ENCODE measurements around the gene JARID2.
A peak's percentile ranks its signal among the peaks of the same experiment; 100 is the strongest.

JARID2 gene

DNA sequence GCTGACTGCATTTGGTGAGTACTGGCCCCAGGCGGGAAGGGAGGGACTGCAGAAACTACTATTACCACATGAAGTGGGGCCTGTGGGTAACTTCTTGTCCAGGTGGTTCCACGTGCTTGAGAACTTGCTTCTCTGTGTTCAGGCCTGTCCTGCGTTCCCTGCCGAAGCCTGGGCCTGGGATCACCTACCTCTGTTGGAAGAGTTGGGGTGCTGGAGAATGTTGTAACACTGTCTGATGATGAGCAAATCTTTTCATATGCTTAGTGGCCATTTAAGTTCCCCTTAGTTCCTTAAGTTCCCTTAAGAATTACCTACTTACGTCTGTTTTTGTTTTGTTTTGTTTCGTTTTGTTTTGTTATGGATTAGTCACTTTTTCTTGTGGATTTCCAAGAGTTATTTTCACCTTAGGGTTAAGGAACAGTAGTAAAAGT, 262.6 kb downstream of the JARID2 start:
- Histone ChIP-seq H2BK15ac (ENCODE audit: low read depth, poor library complexity, severe bottlenecking) (no peak overlapping the region), H3K4me3 (ENCODE audit: insufficient read depth in 1 of 2, low read depth in 1 of 2, low read length in 2 of 2) (no peak overlapping the region), H3K9me3 (ENCODE audit: control insufficient read depth, low read length) (no peaks in the 10 kb centered on the region), H3K9ac (ENCODE audit: low read length) (no peak overlapping the region), H3K27me3 (ENCODE audit: control insufficient read depth in 1 of 2, insufficient read depth in 1 of 2, low read length in 2 of 2) (no peaks in the 10 kb centered on the region), H2AFZ (ENCODE audit: low read depth, low read length) (no peak overlapping the region), H3K4me2 (ENCODE audit: low read length, poor library complexity, severe bottlenecking) (no peak overlapping the region), H3K4ac (ENCODE audit: low read depth in 1 of 2, low read length in 2 of 2) (no peak overlapping the region), H4K8ac (ENCODE audit: low read length) (no peak overlapping the region), H3K14ac (ENCODE audit: low read length in 2 of 2) (no peak overlapping the region), H3K18ac (ENCODE audit: low read depth in 1 of 2, low read length in 2 of 2) (no peak overlapping the region), H3K4me1 (ENCODE audit: control insufficient read depth, insufficient read depth, low read depth, low read length) (peaks cover 23% of the 10 kb centered on the region), H3K36me3 (ENCODE audit: control insufficient read depth in 1 of 2, insufficient read depth in 2 of 2, low read depth in 1 of 2, low read length in 2 of 2) (peaks cover 46 to 84% of the 10 kb centered on the region in 2 experiments), H4K91ac (ENCODE audit: low read length) (peak overlapping the region; percentile 1), H2AK5ac (ENCODE audit: low read length, severe bottlenecking) (no peak overlapping the region), H3K23ac (ENCODE audit: low read length in 2 of 2) (no peak overlapping the region), H2BK12ac (ENCODE audit: low read length in 2 of 2) (peak overlapping the region in 1 of 2 experiments; percentile 7), H3K27ac (ENCODE audit: low read length, poor library complexity, severe bottlenecking) (no peak overlapping the region), H2BK5ac (ENCODE audit: low read depth, low read length, poor library complexity, severe bottlenecking) (no peak overlapping the region), H2BK120ac (ENCODE audit: low read depth, low read length) (no peak overlapping the region), H3K79me1 (replicated peaks; ENCODE audit: low read length, poor library complexity, severe bottlenecking) (peaks cover 41% of the 10 kb centered on the region)
- 96% methylated on average over 6 of the region's 6 CpGs for WGBS
- DNase-seq: peak; percentile 42

DNA sequence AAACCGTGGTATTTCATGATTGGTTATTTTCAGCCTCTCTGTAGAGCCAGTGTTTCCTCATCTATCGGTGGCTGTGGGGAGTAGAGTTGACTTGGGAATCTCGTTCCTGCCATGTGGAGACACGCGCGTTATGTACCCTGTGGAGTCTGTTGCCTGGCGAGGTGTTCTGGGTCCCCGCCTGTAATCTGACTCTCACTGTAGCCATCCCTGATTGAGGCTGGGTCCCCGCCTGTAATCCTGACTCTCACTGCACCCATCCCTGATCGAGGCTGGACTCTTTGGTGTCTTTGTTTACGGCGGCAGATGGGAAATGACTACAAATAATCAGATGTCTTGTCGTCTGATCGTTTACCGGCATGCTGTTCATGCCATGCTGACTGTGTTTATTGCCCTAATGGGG, 263.1 kb downstream of the JARID2 start:
- no peak overlapping the region for H3K4me3 ChIP-seq (ENCODE audit: insufficient read depth in 1 of 2, low read depth in 1 of 2, low read length in 2 of 2)
- no peak overlapping the region for H2BK15ac ChIP-seq (ENCODE audit: low read depth, poor library complexity, severe bottlenecking)
- H3K9ac ChIP-seq (ENCODE audit: low read length): no peak overlapping the region
- H3K27ac ChIP-seq (ENCODE audit: low read length, poor library complexity, severe bottlenecking): no peak overlapping the region
- no peaks in the 10 kb centered on the region for H3K9me3 ChIP-seq (ENCODE audit: control insufficient read depth, low read length)
- no peak overlapping the region for H4K8ac ChIP-seq (ENCODE audit: low read length)
- peaks cover 50 to 84% of the 10 kb centered on the region in 2 experiments for H3K36me3 ChIP-seq (ENCODE audit: control insufficient read depth in 1 of 2, insufficient read depth in 2 of 2, low read depth in 1 of 2, low read length in 2 of 2)
- 77% methylated on average over 15 of the region's 15 CpGs for WGBS
- no peaks in the 10 kb centered on the region for H3K27me3 ChIP-seq (ENCODE audit: control insufficient read depth in 1 of 2, insufficient read depth in 1 of 2, low read length in 2 of 2)
- H2BK120ac ChIP-seq (ENCODE audit: low read depth, low read length): no peak overlapping the region
- no peak overlapping the region for H4K91ac ChIP-seq (ENCODE audit: low read length)
- no peak overlapping the region for H2AK5ac ChIP-seq (ENCODE audit: low read length, severe bottlenecking)
- H2BK12ac ChIP-seq (ENCODE audit: low read length in 2 of 2): peak overlapping the region in 1 of 2 experiments; percentile 42
- H2AFZ ChIP-seq (ENCODE audit: low read depth, low read length): no peak overlapping the region
- no peak overlapping the region for H3K4me2 ChIP-seq (ENCODE audit: low read length, poor library complexity, severe bottlenecking)
- H3K79me1 ChIP-seq (replicated peaks; ENCODE audit: low read length, poor library complexity, severe bottlenecking): peaks cover 39% of the 10 kb centered on the region
- H2BK5ac ChIP-seq (ENCODE audit: low read depth, low read length, poor library complexity, severe bottlenecking): no peak overlapping the region
- H3K4me1 ChIP-seq (ENCODE audit: control insufficient read depth, insufficient read depth, low read depth, low read length): peaks cover 25% of the 10 kb centered on the region
- peak overlapping the region in 1 of 2 experiments; percentile 49 for H3K14ac ChIP-seq (ENCODE audit: low read length in 2 of 2)
- no peak overlapping the region for H3K23ac ChIP-seq (ENCODE audit: low read length in 2 of 2)
- H3K18ac ChIP-seq (ENCODE audit: low read depth in 1 of 2, low read length in 2 of 2): peak overlapping the region in 1 of 2 experiments; percentile 55
- H3K4ac ChIP-seq (ENCODE audit: low read depth in 1 of 2, low read length in 2 of 2): no peak overlapping the region
- DNase-seq: no peak

DNA sequence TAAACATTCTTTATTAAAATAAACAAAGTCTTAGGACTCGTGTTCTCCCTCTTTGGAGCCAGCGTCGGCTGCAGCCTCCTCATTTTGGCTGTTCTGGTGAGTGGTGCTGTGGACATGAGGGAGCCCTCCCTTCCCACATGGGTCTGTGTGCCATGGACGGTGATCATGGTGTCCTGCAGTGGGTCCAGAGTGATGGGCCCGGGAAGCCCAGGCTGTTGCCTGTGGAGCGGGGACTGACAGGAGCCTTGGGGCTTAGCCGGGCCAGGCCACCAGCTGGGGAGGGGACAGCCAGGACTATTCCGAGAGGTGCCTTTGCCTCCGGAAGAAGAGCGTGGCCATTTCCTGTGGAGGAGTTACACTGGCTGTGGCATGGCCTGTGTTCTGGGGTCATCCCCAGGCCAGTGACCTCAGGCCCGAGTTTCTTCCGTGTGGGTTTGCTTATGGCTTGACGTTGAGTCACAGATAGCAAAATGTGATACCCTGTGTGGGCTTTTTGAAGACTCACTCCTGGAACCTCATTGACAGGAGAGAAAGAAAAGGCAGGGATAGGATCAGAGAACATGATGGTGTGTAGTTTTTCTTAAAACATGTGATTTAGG, 263.6 kb downstream of the JARID2 start:
- H3K4ac ChIP-seq (ENCODE audit: low read depth in 1 of 2, low read length in 2 of 2): no peak overlapping the region
- no peak overlapping the region for H3K4me3 ChIP-seq (ENCODE audit: insufficient read depth in 1 of 2, low read depth in 1 of 2, low read length in 2 of 2)
- peaks cover 40% of the 10 kb centered on the region for H3K79me1 ChIP-seq (replicated peaks; ENCODE audit: low read length, poor library complexity, severe bottlenecking)
- H2AK5ac ChIP-seq (ENCODE audit: low read length, severe bottlenecking): no peak overlapping the region
- H2BK5ac ChIP-seq (ENCODE audit: low read depth, low read length, poor library complexity, severe bottlenecking): no peak overlapping the region
- no peak overlapping the region for H3K27ac ChIP-seq (ENCODE audit: low read length, poor library complexity, severe bottlenecking)
- H3K18ac ChIP-seq (ENCODE audit: low read depth in 1 of 2, low read length in 2 of 2): peak overlapping the region; percentile 15 to 55
- H2BK120ac ChIP-seq (ENCODE audit: low read depth, low read length): peak overlapping the region; percentile 23
- no peak overlapping the region for H3K9ac ChIP-seq (ENCODE audit: low read length)
- H4K91ac ChIP-seq (ENCODE audit: low read length): no peak overlapping the region
- peaks cover 55 to 89% of the 10 kb centered on the region in 2 experiments for H3K36me3 ChIP-seq (ENCODE audit: control insufficient read depth in 1 of 2, insufficient read depth in 2 of 2, low read depth in 1 of 2, low read length in 2 of 2)
- H3K4me2 ChIP-seq (ENCODE audit: low read length, poor library complexity, severe bottlenecking): no peak overlapping the region
- 61% methylated on average over 13 of the region's 13 CpGs for WGBS
- H2AFZ ChIP-seq (ENCODE audit: low read depth, low read length): no peak overlapping the region
- H3K4me1 ChIP-seq (ENCODE audit: control insufficient read depth, insufficient read depth, low read depth, low read length): peaks cover 25% of the 10 kb centered on the region
- H3K14ac ChIP-seq (ENCODE audit: low read length in 2 of 2): no peak overlapping the region
- no peaks in the 10 kb centered on the region for H3K9me3 ChIP-seq (ENCODE audit: control insufficient read depth, low read length)
- H2BK15ac ChIP-seq (ENCODE audit: low read depth, poor library complexity, severe bottlenecking): no peak overlapping the region
- peak overlapping the region; percentile 73 for H4K8ac ChIP-seq (ENCODE audit: low read length)
- H3K23ac ChIP-seq (ENCODE audit: low read length in 2 of 2): no peak overlapping the region
- H3K27me3 ChIP-seq (ENCODE audit: control insufficient read depth in 1 of 2, insufficient read depth in 1 of 2, low read length in 2 of 2): no peaks in the 10 kb centered on the region
- peak; percentile 21 for DNase-seq
- no peak overlapping the region for H2BK12ac ChIP-seq (ENCODE audit: low read length in 2 of 2)

DNA sequence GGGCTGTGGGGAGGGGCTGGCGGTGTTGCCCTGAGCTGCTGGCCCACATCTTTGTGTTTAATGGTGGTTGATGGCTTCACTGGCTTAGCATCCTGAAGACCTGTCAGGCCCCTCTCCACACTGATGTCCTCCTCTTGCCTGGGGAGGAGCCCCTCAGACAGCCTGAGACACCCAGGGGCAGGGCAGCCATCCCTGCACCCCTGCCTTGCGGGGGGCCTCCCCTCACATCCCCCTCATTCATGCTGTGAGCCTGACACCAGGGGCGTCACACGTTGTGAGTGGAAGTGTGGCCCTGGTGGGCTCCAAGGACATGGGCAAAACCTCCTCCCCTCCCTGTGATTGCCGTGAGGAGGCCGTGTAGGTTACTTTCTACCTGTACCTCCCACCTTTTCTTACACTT, 264.3 kb downstream of the JARID2 start:
- Histone ChIP-seq H3K14ac (ENCODE audit: low read length in 2 of 2) (no peak overlapping the region), H2AK5ac (ENCODE audit: low read length, severe bottlenecking) (no peak overlapping the region), H3K79me1 (replicated peaks; ENCODE audit: low read length, poor library complexity, severe bottlenecking) (peaks cover 41% of the 10 kb centered on the region), H3K23ac (ENCODE audit: low read length in 2 of 2) (no peak overlapping the region), H3K4me2 (ENCODE audit: low read length, poor library complexity, severe bottlenecking) (no peak overlapping the region), H3K27me3 (ENCODE audit: control insufficient read depth in 1 of 2, insufficient read depth in 1 of 2, low read length in 2 of 2) (no peaks in the 10 kb centered on the region), H3K36me3 (ENCODE audit: control insufficient read depth in 1 of 2, insufficient read depth in 2 of 2, low read depth in 1 of 2, low read length in 2 of 2) (peaks cover 59 to 96% of the 10 kb centered on the region in 2 experiments), H2BK15ac (ENCODE audit: low read depth, poor library complexity, severe bottlenecking) (no peak overlapping the region), H2BK12ac (ENCODE audit: low read length in 2 of 2) (no peak overlapping the region), H3K9me3 (ENCODE audit: control insufficient read depth, low read length) (no peaks in the 10 kb centered on the region), H3K4me3 (ENCODE audit: insufficient read depth in 1 of 2, low read depth in 1 of 2, low read length in 2 of 2) (no peak overlapping the region), H3K18ac (ENCODE audit: low read depth in 1 of 2, low read length in 2 of 2) (no peak overlapping the region), H3K4ac (ENCODE audit: low read depth in 1 of 2, low read length in 2 of 2) (no peak overlapping the region), H2BK5ac (ENCODE audit: low read depth, low read length, poor library complexity, severe bottlenecking) (no peak overlapping the region), H2AFZ (ENCODE audit: low read depth, low read length) (no peak overlapping the region), H3K27ac (ENCODE audit: low read length, poor library complexity, severe bottlenecking) (no peak overlapping the region), H2BK120ac (ENCODE audit: low read depth, low read length) (no peak overlapping the region), H3K4me1 (ENCODE audit: control insufficient read depth, insufficient read depth, low read depth, low read length) (peaks cover 25% of the 10 kb centered on the region), H4K8ac (ENCODE audit: low read length) (peak overlapping the region; percentile 15), H3K9ac (ENCODE audit: low read length) (no peak overlapping the region), H4K91ac (ENCODE audit: low read length) (peak overlapping the region; percentile 76)
- no peak for DNase-seq
- WGBS: 96% methylated on average over 5 of the region's 6 CpGs

Data from mesenchymal stem cell (in vitro differentiated cells and primary cell).